ENCODE measurements around the gene ACSS2.

Gene ACSS2

DNA sequence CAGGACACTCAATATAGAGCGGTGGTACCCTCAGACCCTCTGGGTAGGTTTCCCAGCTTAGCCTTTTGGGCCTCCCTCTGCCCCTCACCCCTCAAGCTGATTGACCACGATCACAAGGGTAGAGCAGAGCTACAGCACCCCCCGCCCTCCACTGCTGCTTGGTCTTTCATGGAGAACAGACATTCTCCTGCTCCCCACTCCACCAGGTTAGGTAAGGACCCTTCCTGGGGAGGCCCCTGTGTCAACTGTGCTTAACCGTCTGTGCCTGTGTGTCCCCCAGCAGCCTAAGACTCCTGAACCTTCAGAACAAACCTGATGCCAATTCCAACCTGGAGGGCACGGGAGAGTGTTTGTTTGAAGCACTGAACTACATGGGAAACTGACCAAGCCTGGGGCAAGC is 91.0 kb downstream of the ACSS2 start:
- Mint-ChIP-seq H3K36me3 (no peaks in the 10 kb centered on the region), H3K27me3 (no peaks in the 10 kb centered on the region), H3K4me1 (no peaks in the 10 kb centered on the region), H3K4me3 (no peak overlapping the region), H3K27ac (no peak overlapping the region), H3K9me3 (no peaks in the 10 kb centered on the region)

DNA sequence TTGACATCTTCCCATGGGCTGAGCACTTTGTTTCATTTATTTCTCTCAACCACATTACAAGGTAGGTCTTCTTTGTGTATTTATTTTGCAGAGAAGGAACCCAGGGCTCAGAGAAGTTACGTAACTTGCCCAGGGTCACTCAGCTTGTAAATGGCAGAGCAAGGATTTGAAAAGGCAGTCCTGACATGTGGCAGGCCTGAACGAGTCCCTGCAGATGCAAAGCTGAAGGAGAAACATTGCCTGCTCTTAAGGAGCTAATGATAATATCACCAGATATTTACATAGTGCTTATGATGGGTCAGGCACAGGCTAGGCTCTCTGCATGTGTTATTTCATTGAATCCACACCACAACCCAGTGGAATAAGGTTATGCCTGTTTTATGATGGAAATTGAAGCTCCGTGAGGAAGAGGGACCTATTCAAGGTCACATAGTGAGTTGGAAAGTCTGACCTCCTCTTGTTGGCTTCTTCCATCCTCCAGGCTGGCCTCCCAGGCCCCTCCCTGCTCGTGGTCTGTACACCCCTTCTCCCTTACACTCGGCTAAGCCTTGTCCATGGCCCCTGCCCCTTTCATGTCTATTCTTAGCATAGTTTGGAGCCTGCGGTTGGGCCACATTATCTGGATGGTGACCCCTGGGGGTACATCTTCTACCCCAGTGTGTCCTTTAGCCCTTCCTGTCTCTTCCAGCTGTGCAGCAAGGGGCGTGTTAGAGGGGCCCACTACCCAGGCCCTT is 91.8 kb downstream of the ACSS2 start:
- Mint-ChIP-seq H3K27me3 (no peaks in the 10 kb centered on the region), H3K36me3 (no peaks in the 10 kb centered on the region), H3K9me3 (no peaks in the 10 kb centered on the region), H3K27ac (no peak overlapping the region), H3K4me1 (no peaks in the 10 kb centered on the region), H3K4me3 (no peak overlapping the region)

DNA sequence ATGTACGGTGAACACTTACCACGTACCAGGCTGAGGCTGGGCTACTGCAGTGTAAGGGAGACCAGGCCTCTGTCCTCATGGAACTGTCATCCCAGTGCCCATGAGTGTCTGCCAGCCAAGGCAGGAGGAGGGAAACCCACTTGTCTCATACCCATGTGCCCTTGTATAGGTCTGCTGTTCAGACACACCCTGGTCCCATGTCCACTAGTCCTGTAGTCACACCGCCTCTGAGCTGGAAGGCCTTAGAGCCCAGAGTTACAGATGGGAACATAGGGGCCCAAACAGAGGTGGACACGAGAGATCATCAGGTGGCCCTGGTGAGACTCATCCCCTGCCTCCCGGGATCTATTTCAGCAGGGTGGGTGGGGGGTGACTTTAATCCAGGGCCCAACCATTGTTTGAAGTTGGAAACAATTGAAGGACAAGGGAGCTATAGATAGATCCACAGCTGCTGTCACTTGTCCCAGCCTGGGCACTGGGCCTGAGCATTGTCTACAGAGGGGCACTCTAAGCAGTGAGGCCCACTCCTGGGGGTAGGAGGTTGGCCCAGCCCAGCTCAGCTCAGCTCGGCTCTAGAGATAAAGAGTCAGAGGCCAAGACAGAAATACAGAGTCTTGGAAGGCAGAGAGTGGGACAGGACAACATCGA is 93.9 kb downstream of the ACSS2 start:
- no peak overlapping the region for H3K27ac Mint-ChIP-seq
- no peaks in the 10 kb centered on the region for H3K27me3 Mint-ChIP-seq
- no peaks in the 10 kb centered on the region for H3K36me3 Mint-ChIP-seq
- H3K4me3 Mint-ChIP-seq, result no peak overlapping the region
- H3K9me3 Mint-ChIP-seq, result no peaks in the 10 kb centered on the region
- no peaks in the 10 kb centered on the region for H3K4me1 Mint-ChIP-seq

DNA sequence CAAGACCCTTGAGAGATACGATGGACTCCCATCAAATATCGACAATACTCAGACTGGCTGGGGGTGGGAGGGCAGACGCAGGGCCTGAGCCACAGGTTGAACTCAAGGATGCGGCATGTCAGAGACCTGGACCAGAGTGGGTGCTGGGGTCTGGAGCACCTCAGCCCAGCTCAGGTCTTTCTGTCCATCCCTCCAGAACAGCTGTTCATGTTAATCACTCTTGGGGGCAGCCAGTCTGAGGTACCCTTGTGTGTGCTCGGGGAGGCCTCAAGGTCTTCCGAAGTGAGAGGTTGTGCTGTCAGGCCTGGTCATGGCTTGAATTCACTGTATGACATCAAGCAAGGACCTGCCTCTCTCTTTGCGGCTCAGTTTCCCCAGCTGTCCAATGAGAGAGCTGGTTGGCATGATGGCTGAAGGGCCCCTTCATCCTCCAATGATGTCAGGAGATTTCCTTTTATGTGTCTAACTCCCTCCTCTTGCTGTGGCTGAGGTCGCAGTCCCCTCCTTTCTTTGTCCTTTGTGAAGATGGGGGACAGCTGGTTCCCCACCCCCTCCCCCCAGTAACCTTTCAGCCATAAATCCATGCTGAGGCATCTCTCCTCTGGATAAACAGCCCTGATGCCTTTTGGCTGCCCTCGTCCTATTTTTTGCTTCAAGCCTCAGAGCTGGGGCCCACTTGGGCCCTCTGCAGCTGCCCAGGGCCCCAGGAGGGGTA is 94.6 kb downstream of the ACSS2 start:
- Mint-ChIP-seq H3K9me3 (no peaks in the 10 kb centered on the region), H3K27ac (no peak overlapping the region), H3K27me3 (no peaks in the 10 kb centered on the region), H3K36me3 (no peaks in the 10 kb centered on the region), H3K4me1 (no peaks in the 10 kb centered on the region), H3K4me3 (no peak overlapping the region)

DNA sequence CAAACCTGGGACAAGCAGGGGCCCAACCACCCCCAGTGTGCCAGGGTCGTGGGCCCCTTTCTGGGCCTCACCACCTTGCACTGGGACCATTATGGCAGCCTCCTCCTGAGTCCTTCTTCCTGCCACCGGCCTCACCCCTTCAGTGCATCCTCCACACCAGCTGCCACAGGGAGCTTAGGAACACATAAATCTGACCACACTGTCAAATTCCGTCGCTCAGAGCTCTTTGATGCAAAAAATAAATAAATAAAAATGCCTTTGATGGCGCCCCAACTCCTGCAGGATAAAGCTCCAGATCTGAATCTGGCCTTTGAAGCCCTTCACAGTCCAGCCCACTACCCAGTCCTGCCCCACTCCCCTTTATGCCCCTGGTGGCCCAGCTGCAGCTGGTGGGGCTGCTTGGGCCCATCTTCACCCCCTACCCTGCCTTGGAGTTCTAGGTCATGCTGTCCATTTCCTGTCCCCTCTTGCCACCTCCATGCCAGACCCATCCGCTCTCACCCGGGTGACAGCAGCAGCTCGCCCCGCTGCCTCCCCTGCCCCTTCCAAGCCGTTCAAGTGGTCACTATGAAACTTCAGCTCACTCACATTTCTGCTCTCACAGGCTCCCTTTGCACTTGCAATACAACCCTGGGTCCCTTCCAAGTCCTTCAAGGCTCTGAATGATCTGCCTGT is 95.3 kb downstream of the ACSS2 start:
- H3K27me3 Mint-ChIP-seq, result peaks cover 4% of the 10 kb centered on the region
- no peaks in the 10 kb centered on the region for H3K36me3 Mint-ChIP-seq
- no peaks in the 10 kb centered on the region for H3K4me1 Mint-ChIP-seq
- H3K27ac Mint-ChIP-seq, result no peak overlapping the region
- H3K9me3 Mint-ChIP-seq, result no peaks in the 10 kb centered on the region
- H3K4me3 Mint-ChIP-seq, result no peak overlapping the region

GRCh38 chr20:34974246-34974645 is 97.8 kb downstream of the ACSS2 start:
- no peak overlapping the region for H3K4me3 Mint-ChIP-seq
- H3K27ac Mint-ChIP-seq, result no peak overlapping the region
- H3K27me3 Mint-ChIP-seq, result peaks cover 6% of the 10 kb centered on the region
- H3K4me1 Mint-ChIP-seq, result no peaks in the 10 kb centered on the region
- H3K9me3 Mint-ChIP-seq, result no peaks in the 10 kb centered on the region
- no peaks in the 10 kb centered on the region for H3K36me3 Mint-ChIP-seq

GRCh38 chr20:34976286-34976685 is 99.9 kb downstream of the ACSS2 start:
- H3K4me1 Mint-ChIP-seq, result no peaks in the 10 kb centered on the region
- H3K27me3 Mint-ChIP-seq, result peaks cover 6% of the 10 kb centered on the region
- H3K27ac Mint-ChIP-seq, result no peak overlapping the region
- no peaks in the 10 kb centered on the region for H3K36me3 Mint-ChIP-seq
- no peaks in the 10 kb centered on the region for H3K9me3 Mint-ChIP-seq
- H3K4me3 Mint-ChIP-seq, result no peak overlapping the region
